Heart right ventricle (tissue), 16 donors: ENCODE measurements around the gene FSTL5. TPM values are rescaled to one million over a fixed set of nuclear protein-coding genes. Genes with fewer than 3 reads are reported as not detected.

Experiments
- ATAC-seq, 8 donors: fragments of 200-7000 bp; cut with Tn5 transposase; one replicate each; pipeline ENCODE4 v1.9.1; 2020; ENCODE audit warnings: mild to moderate bottlenecking in 8 of 8, moderate library complexity in 8 of 8, moderate number of reproducible peaks in 1 of 8
- DNase-seq, 2 donors: peaks; one replicate each; pipeline ENCODE4 v3.0.0-alpha.2; 2020
- H3K27ac ChIP-seq, 10 donors: fragments of 200-600 bp; sonication (generic) in 2 of 10; one replicate each; pipeline versions ENCODE4 v1.5.0 to v1.8.0; 2020 to 2022; ENCODE audit warnings: mild to moderate bottlenecking in 3 of 10
- H3K27me3 ChIP-seq, 7 donors: fragments of 200-600 bp; one replicate each; pipeline ENCODE4 v1.8.0; 2021 to 2022; ENCODE audit warnings: mild to moderate bottlenecking in 2 of 7
- H3K36me3 ChIP-seq, 9 donors: fragments of 200-600 bp; sonication (generic) in 1 of 9; one replicate each; pipeline versions ENCODE4 v1.5.0 to v1.8.0; 2020 to 2022; ENCODE audit warnings: mild to moderate bottlenecking in 2 of 9
- H3K4me1 ChIP-seq, 9 donors: fragments of 200-600 bp; sonication (generic) in 1 of 9; one replicate each; pipeline versions ENCODE4 v1.5.0 to v1.8.0; 2020 to 2022; ENCODE audit warnings: mild to moderate bottlenecking in 4 of 9
- H3K4me3 ChIP-seq, 10 donors: fragments of 200-600 bp; sonication (generic) in 2 of 10; one replicate each; pipeline versions ENCODE4 v1.5.0 to v1.8.0; 2020 to 2022; ENCODE audit warnings: mild to moderate bottlenecking in 7 of 10, moderate library complexity in 2 of 10
- H3K9me3 ChIP-seq, 11 donors: fragments of 200-600 bp in 10 of 11; sonication (generic) in 2 of 11; one replicate each; pipeline versions ENCODE4 v1.5.0 to v1.8.0; 2013 to 2022; ENCODE audit warnings: mild to moderate bottlenecking in 2 of 11, control low read depth in 1 of 11, moderate library complexity in 1 of 11
- CTCF ChIP-seq, 9 donors: fragments of 200-600 bp; sonication (generic) in 2 of 9; IDR thresholded peaks; one replicate each; pipeline versions ENCODE4 v1.5.0 to v1.8.0; 2021 to 2022; ENCODE audit warnings: antibody characterized with exemption in 9 of 9, mild to moderate bottlenecking in 5 of 9, moderate library complexity in 1 of 9
- WGBS, 2 donors: extraction: QIAGEN DNeasy Blood & Tissue Kit; methylation state at CpG; one replicate each; pipeline ENCODE4 v1.1.7; 2013; ENCODE audit warnings: inconsistent platforms in 1 of 2; 5-methylcytosine and 5-hydroxymethylcytosine counted together
- intact Hi-C, 10 donors: fragments of 100-400 bp; cut with DNase I; formaldehyde crosslinking; loops; one replicate each; pipeline versions ENCODE4 v1.11.1 to v1.14.2; 2022
- polyA plus RNA-seq, 2 donors: library from polyadenylated mRNA; stranded (reverse); fragments of 200-250 nt; gene quantifications; one replicate each; pipeline ENCODE4 v1.2.3, GENCODE V29; 2013
- total RNA-seq, 10 donors: library from RNA; stranded (reverse); fragmentation: NEBNext Ultra II Directional in 3 of 10; extraction: Animal tissue kit (Norgen Biotek cat#: 25700) in 3 of 10; gene quantifications; one replicate each; pipeline versions ENCODE4 v1.2.1 to v1.2.4, GENCODE V29; 2021 to 2023
- donor health status: Arrhythmogenic right ventricular cardiomyopathy.
- donor health status: ischemic (EF 13 %, LVEDD 7.1; RV severe dilation, severe dysfunction).
- donor health status: healthy with polysubstance abuse.
- donor health status: DM: no; HTN: yes; CAD: no.
- donor health status: DM: no; HTN: no; CAD: no.
- donor health status: ischemic (EF 25% LVEDD 6.9; RV normal size, moderate dysfunction).
- donor health status: ischemic (EF 25% LVEDD 5.7; RV mildly dilated, moderate dysfunction).
- donor health status: healthy.
- donor health status: DM: yes; HTN: yes; CAD: no.
- donor health status: Ischemic cardiomyopathy.
- donor health status: ischemic (EF 35%, LVEDD 5.7; RV mildly dilated, moderate dysfunction).
- donor health status: nonischemic (EF 11% LVEDD 7.7; RV severe dilation, severe dysfunction).
- donor health status: DM: yes; HTN: yes; CAD: no.
- donor health status: PGD.
- donor health status: ischemic (EF 29% LVEDD 5.4; RV normal size, mild dysfunction).
- donor health status: nonischemic (EF 23%, LVEDD 6.1; RV moderate dilation, normal function).

The FSTL5 gene
- total and polyA plus RNA-seq, 12 donors = 0.01 TPM; not detected in 11

- Histone ChIP-seq H3K36me3 (no peaks in the 10 kb centered on the region), H3K4me1 (no peaks in the 10 kb centered on the region), H3K27ac (no peak overlapping the region), H3K27me3 (no peaks in the 10 kb centered on the region), H3K4me3 (no peak overlapping the region), H3K9me3 (peaks cover 0 to 26% (median 0%) of the 10 kb centered on the region in 11 donors)
- WGBS, 2 donors = 64 to 69% methylated on average over 3 of the region's 3 CpGs
- ATAC-seq (no peak), DNase-seq (no peak)
- intact Hi-C loops = no loop called here
- no peak for TF ChIP-seq CTCF (IDR thresholded peaks at IDR 0.05)
These were observed 336.8 kb downstream of the FSTL5 start for GRCh38 chr4:161827013-161827412.

GRCh38 chr4:161823450-161823849 lies 340.4 kb downstream of the FSTL5 start:
- intact Hi-C loops = no loop called here
- Histone ChIP-seq H3K4me1 (no peaks in the 10 kb centered on the region), H3K36me3 (no peaks in the 10 kb centered on the region), H3K4me3 (no peak overlapping the region), H3K9me3 (peaks cover 0 to 36% (median 0%) of the 10 kb centered on the region in 11 donors), H3K27me3 (no peaks in the 10 kb centered on the region), H3K27ac (no peak overlapping the region)
- ATAC-seq (no peak), DNase-seq (no peak)
- WGBS, 2 donors = 100% methylated on average over 1 of the region's 1 CpG
- no peak for TF ChIP-seq CTCF (IDR thresholded peaks at IDR 0.05)

GRCh38 chr4:161822174-161822573 lies 341.6 kb downstream of the FSTL5 start:
- H3K4me1 ChIP-seq = no peaks in the 10 kb centered on the region
- DNase-seq = no peak
- H3K9me3 ChIP-seq = peaks cover 0 to 36% (median 0%) of the 10 kb centered on the region in 11 donors
- H3K4me3 ChIP-seq = no peak overlapping the region
- no peak for TF ChIP-seq CTCF (IDR thresholded peaks at IDR 0.05)
- intact Hi-C loops = no loop called here
- no peaks in the 10 kb centered on the region for H3K36me3 ChIP-seq
- WGBS, 2 donors = 93 to 100% methylated on average over 1 of the region's 1 CpG
- no peak for ATAC-seq
- H3K27ac ChIP-seq = no peak overlapping the region
- H3K27me3 ChIP-seq = no peaks in the 10 kb centered on the region

- H3K4me1 ChIP-seq = no peaks in the 10 kb centered on the region
- H3K36me3 ChIP-seq = no peaks in the 10 kb centered on the region
- intact Hi-C loops = no loop called here
- H3K27ac ChIP-seq = no peak overlapping the region
- TF ChIP-seq CTCF (IDR thresholded peaks at IDR 0.05) = no peak
- no peaks in the 10 kb centered on the region for H3K27me3 ChIP-seq
- WGBS, 2 donors = 68 to 74% methylated on average over 11 of the region's 11 CpGs
- ATAC-seq (no peak), DNase-seq (no peak)
- peaks cover 0 to 19% (median 0%) of the 10 kb centered on the region in 11 donors for H3K9me3 ChIP-seq
- H3K4me3 ChIP-seq = no peak overlapping the region
These were observed 345.9 kb downstream of the FSTL5 start for GRCh38 chr4:161817914-161818313.
